Trophoblast cell (in vitro differentiated cells and primary cell): ENCODE data around the gene RAMACL.
"Not testable (repeated sequence)": the region's sequence is repeated elsewhere in the genome, so short reads cannot be mapped to it uniquely, and the experiment has no call there.

Experiments used
- DNase-seq, 2 donors: peaks; one replicate each; pipeline ENCODE4 v3.0.0-alpha.2; 2016
- H2AFZ ChIP-seq: 2 replicates; pipeline ENCODE4 v1.6.1; 2013; ENCODE audit warnings: low read length, moderate library complexity, mild to moderate bottlenecking; ENCODE audit not compliant: insufficient read depth, poor library complexity
- H2AK5ac ChIP-seq: 2 replicates; pipeline ENCODE4 v1.6.1; 2013; ENCODE audit warnings: mild to moderate bottlenecking, low read length
- H2BK120ac ChIP-seq: 2 replicates; pipeline ENCODE4 v1.6.1; 2013; ENCODE audit warnings: low read length, mild to moderate bottlenecking, moderate library complexity; ENCODE audit not compliant: insufficient read depth, poor library complexity
- H2BK12ac ChIP-seq: 2 replicates; pipeline ENCODE4 v1.6.1; 2013; ENCODE audit warnings: mild to moderate bottlenecking, low read length, moderate library complexity
- H2BK5ac ChIP-seq: 2 replicates; pipeline ENCODE4 v1.6.1; 2013; ENCODE audit warnings: low read length, low read depth, moderate library complexity, mild to moderate bottlenecking; ENCODE audit not compliant: poor library complexity
- H3K14ac ChIP-seq: 2 replicates; pipeline ENCODE4 v1.6.1; 2013; ENCODE audit warnings: mild to moderate bottlenecking, low read length
- H3K18ac ChIP-seq: 2 replicates; pipeline ENCODE4 v1.6.1; 2013; ENCODE audit warnings: mild to moderate bottlenecking, low read length
- H3K23ac ChIP-seq: 2 replicates; pipeline ENCODE4 v1.6.1; 2013; ENCODE audit warnings: low read length
- H3K27ac ChIP-seq: 2 replicates; pipeline ENCODE4 v1.5.1; 2013; ENCODE audit warnings: low read depth, mild to moderate bottlenecking, inconsistent platforms, low read length, moderate library complexity
- H3K27me3 ChIP-seq: 2 replicates; pipeline ENCODE4 v1.6.1; 2013; ENCODE audit warnings: inconsistent platforms, mild to moderate bottlenecking, low read length, moderate library complexity; ENCODE audit not compliant: insufficient read depth
- H3K36me3 ChIP-seq, 2 experiments: 1 replicate in 1 of 2; 2 replicates in 1 of 2; pipeline ENCODE4 v1.6.1; 2013; ENCODE audit warnings: low read length in 2 of 2, mild to moderate bottlenecking in 2 of 2, moderate library complexity in 1 of 2; ENCODE audit not compliant: insufficient read depth in 2 of 2, control insufficient read depth in 1 of 2
- H3K4ac ChIP-seq: 2 replicates; pipeline ENCODE4 v1.6.1; 2013; ENCODE audit warnings: low read depth, mild to moderate bottlenecking, low read length, moderate library complexity
- H3K4me1 ChIP-seq, 2 experiments: 1 replicate in 1 of 2; 2 replicates in 1 of 2; pipeline ENCODE4 v1.6.1; 2013; ENCODE audit warnings: low read length in 2 of 2, mild to moderate bottlenecking in 2 of 2, moderate library complexity in 1 of 2; ENCODE audit not compliant: insufficient read depth in 2 of 2, control insufficient read depth in 1 of 2
- H3K4me2 ChIP-seq: 2 replicates; pipeline ENCODE4 v1.6.1; 2013; ENCODE audit warnings: inconsistent platforms, mild to moderate bottlenecking, low read length, moderate library complexity
- H3K4me3 ChIP-seq: 2 replicates; pipeline ENCODE4 v1.5.1; 2013; ENCODE audit warnings: mild to moderate bottlenecking, low read depth, low read length, inconsistent platforms
- H3K79me1 ChIP-seq: one replicate; pipeline ENCODE4 v1.6.1; 2013; ENCODE audit warnings: low read length
- H3K79me2 ChIP-seq: 2 replicates; pipeline ENCODE4 v1.6.1; 2013; ENCODE audit warnings: low read length, mild to moderate bottlenecking; ENCODE audit not compliant: control insufficient read depth, insufficient read depth, poor library complexity
- H3K9ac ChIP-seq: 2 replicates; pipeline ENCODE4 v1.6.1; 2013; ENCODE audit warnings: mild to moderate bottlenecking, low read length
- H3K9me3 ChIP-seq: 2 replicates; pipeline ENCODE4 v1.6.1; 2013; ENCODE audit warnings: low read depth, mild to moderate bottlenecking, control low read depth, inconsistent platforms, low read length; ENCODE audit not compliant: insufficient read depth
- H4K12ac ChIP-seq: 2 replicates; pipeline ENCODE4 v1.6.1; 2013; ENCODE audit warnings: low read depth, mild to moderate bottlenecking, low read length, moderate library complexity
- H4K8ac ChIP-seq: 2 replicates; pipeline ENCODE4 v1.6.1; 2013; ENCODE audit warnings: low read depth, mild to moderate bottlenecking, low read length, moderate library complexity
- H4K91ac ChIP-seq: one replicate; pipeline ENCODE4 v1.6.1; 2013; ENCODE audit warnings: low read depth, mild to moderate bottlenecking, low read length, moderate library complexity
- WGBS: extraction: QIAGEN DNeasy Blood & Tissue Kit; methylation state at CpG from one replicate; pipeline ENCODE4 v1.1.7; 2013; ENCODE audit warnings: missing lambda C conversion rate; ENCODE audit not compliant: insufficient read length, insufficient coverage; ENCODE audit errors: extremely low coverage; 5-methylcytosine and 5-hydroxymethylcytosine counted together

RAMACL gene

GRCh38 chr6:166584155-166584554 is 2.3 kb downstream of the RAMACL start:
- no peaks in the 10 kb centered on the region for H3K9me3 ChIP-seq
- H3K14ac ChIP-seq, result no peak overlapping the region
- no peak overlapping the region for H4K12ac ChIP-seq
- H3K4ac ChIP-seq, result no peak overlapping the region
- H2AK5ac ChIP-seq, result no peak overlapping the region
- no peak for DNase-seq
- H3K9ac ChIP-seq, result no peak overlapping the region
- no peak overlapping the region for H3K27ac ChIP-seq
- no peak overlapping the region for H4K91ac ChIP-seq
- no peaks in the 10 kb centered on the region for H3K27me3 ChIP-seq
- no peak overlapping the region for H3K23ac ChIP-seq
- no peak overlapping the region for H2BK12ac ChIP-seq
- H3K18ac ChIP-seq, result no peak overlapping the region
- no peaks in the 10 kb centered on the region for H3K79me1 ChIP-seq
- no CpG with 5 or more reads among the region's 3 CpGs for WGBS
- no peak overlapping the region for H2AFZ ChIP-seq
- H3K36me3 ChIP-seq, result no peaks in the 10 kb centered on the region
- peaks cover 2 to 8% of the 10 kb centered on the region in 2 experiments for H3K4me1 ChIP-seq
- no peak overlapping the region for H3K4me2 ChIP-seq
- H3K4me3 ChIP-seq, result no peak overlapping the region
- no peaks in the 10 kb centered on the region for H3K79me2 ChIP-seq
- no peak overlapping the region for H4K8ac ChIP-seq
- no peak overlapping the region for H2BK5ac ChIP-seq
- H2BK120ac ChIP-seq, result no peak overlapping the region

DNA sequence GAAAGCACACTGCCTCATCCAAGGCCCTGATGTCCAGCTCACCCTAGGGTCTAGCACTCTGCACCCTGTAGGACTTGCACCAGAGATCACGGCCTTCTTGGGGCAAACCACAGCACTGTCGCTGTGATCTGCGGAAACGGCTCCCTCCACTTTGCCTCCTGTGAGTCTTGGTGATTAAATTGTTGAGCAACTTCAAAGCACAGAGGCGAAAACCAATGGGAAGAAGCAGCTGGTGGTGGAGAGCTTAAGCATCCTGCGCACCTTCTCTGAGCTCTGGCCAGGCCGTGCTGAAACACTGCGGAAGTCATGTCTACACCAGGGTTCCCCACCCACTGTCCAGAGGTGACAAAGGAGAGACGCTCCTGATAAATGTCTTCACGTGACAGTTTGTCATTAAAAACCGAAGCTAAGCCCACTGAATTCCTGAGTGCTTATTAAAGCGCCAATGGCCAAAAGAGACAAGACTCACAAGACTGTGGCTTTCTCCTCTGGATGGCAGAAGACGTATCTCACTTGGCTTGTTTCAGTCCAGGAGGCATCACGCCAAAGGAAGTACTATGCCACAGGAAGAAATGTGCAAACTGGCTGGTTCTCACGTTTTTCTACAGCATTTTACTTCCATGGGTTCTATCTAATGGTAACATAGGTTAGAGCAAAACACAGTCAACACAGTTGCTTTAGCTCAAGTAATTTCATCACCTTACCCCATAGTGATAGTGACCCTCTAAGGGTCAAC is 3.1 kb downstream of the RAMACL start:
- Histone ChIP-seq H3K14ac (no peak overlapping the region), H3K4me1 (peaks cover 2 to 5% of the 10 kb centered on the region in 2 experiments), H3K79me1 (no peaks in the 10 kb centered on the region), H3K79me2 (no peaks in the 10 kb centered on the region), H3K4ac (no peak overlapping the region), H3K4me2 (no peak overlapping the region), H3K9ac (no peak overlapping the region), H2AFZ (no peak overlapping the region), H4K12ac (no peak overlapping the region), H3K27ac (no peak overlapping the region), H3K23ac (no peak overlapping the region), H2AK5ac (no peak overlapping the region), H2BK12ac (no peak overlapping the region), H2BK120ac (no peak overlapping the region), H3K18ac (no peak overlapping the region), H3K27me3 (no peaks in the 10 kb centered on the region), H2BK5ac (no peak overlapping the region), H4K91ac (no peak overlapping the region), H3K9me3 (no peaks in the 10 kb centered on the region), H3K36me3 (no peaks in the 10 kb centered on the region), H3K4me3 (no peak overlapping the region), H4K8ac (no peak overlapping the region)
- DNase-seq, result no peak
- no CpG with 5 or more reads among the region's 15 CpGs for WGBS

GRCh38 chr6:166582258-166582657 is 4.2 kb downstream of the RAMACL start:
- Histone ChIP-seq H2AK5ac (no peak overlapping the region), H3K4me1 (peaks cover 2 to 5% of the 10 kb centered on the region in 2 experiments), H3K23ac (no peak overlapping the region), H3K27me3 (no peaks in the 10 kb centered on the region), H3K18ac (no peak overlapping the region), H4K91ac (no peak overlapping the region), H2AFZ (no peak overlapping the region), H2BK12ac (no peak overlapping the region), H3K4me3 (no peak overlapping the region), H3K9me3 (no peaks in the 10 kb centered on the region), H3K4me2 (no peak overlapping the region), H4K12ac (no peak overlapping the region), H4K8ac (no peak overlapping the region), H3K9ac (no peak overlapping the region), H3K4ac (no peak overlapping the region), H3K36me3 (no peaks in the 10 kb centered on the region), H2BK5ac (no peak overlapping the region), H3K14ac (no peak overlapping the region), H3K27ac (no peak overlapping the region), H3K79me2 (no peaks in the 10 kb centered on the region), H2BK120ac (no peak overlapping the region), H3K79me1 (no peaks in the 10 kb centered on the region)
- no CpG with 5 or more reads among the region's 6 CpGs for WGBS
- DNase-seq, result no peak

DNA sequence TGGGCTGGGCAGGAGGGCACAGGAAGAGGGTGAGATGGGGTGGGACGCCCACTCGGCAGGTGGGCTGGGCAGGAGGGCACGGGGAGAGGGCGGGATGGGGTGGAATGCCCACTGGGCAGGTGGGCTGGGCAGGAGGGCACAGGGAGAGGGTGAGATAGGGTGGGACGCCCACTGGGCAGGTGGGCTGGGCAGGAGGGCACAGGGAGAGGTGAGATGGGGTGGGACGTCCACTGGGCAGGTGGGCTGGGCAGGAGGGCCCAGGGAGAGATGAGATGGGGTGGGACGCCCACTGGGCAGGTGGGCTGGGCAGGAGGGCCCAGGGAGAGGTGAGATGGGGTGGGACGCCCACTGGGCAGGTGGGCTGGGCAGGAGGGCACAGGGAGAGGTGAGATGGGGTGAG is 4.7 kb downstream of the RAMACL start:
- H3K9ac ChIP-seq, H2AK5ac ChIP-seq, H3K36me3 ChIP-seq, H2BK12ac ChIP-seq, H2BK5ac ChIP-seq, DNase-seq, H3K4ac ChIP-seq, H3K79me2 ChIP-seq, H3K27ac ChIP-seq, H3K9me3 ChIP-seq, H3K27me3 ChIP-seq, H3K4me3 ChIP-seq, H3K4me1 ChIP-seq, H3K23ac ChIP-seq, H3K14ac ChIP-seq, H3K79me1 ChIP-seq, H4K12ac ChIP-seq, H2AFZ ChIP-seq, H2BK120ac ChIP-seq, H3K4me2 ChIP-seq, H4K91ac ChIP-seq, H3K18ac ChIP-seq, H4K8ac ChIP-seq: not testable (repeated sequence)
- no CpG with 5 or more reads among the region's 8 CpGs for WGBS
